Suprapubic skin (tissue), 4 donors: Measurements from ENCODE around the gene GPR35. TPM values are rescaled to one million over a fixed set of nuclear protein-coding genes. Genes with fewer than 3 reads are reported as not detected.

Experiments
- DNase-seq, 2 donors: peaks; one replicate each; pipeline ENCODE4 v3.0.0-alpha.2; 2019; ENCODE audit warnings: low spot score in 2 of 2
- H3K27ac ChIP-seq: fragments of 200-600 bp; sonication (generic); one replicate; pipeline ENCODE4 v1.5.1; 2019
- H3K27me3 ChIP-seq: fragments of 200-600 bp; sonication (generic); one replicate; pipeline ENCODE4 v1.5.1; 2019
- H3K36me3 ChIP-seq: fragments of 200-600 bp; sonication (generic); one replicate; pipeline ENCODE4 v1.5.1; 2019
- H3K4me1 ChIP-seq: fragments of 200-600 bp; sonication (generic); one replicate; pipeline ENCODE4 v1.5.1; 2019
- H3K4me3 ChIP-seq: fragments of 200-600 bp; sonication (generic); one replicate; pipeline ENCODE4 v1.5.1; 2019; ENCODE audit warnings: mild to moderate bottlenecking
- H3K9me3 ChIP-seq: fragments of 200-600 bp; sonication (generic); one replicate; pipeline ENCODE4 v1.5.1; 2019
- CTCF ChIP-seq, 2 donors: fragments of 200-600 bp in 1 of 2; fragments of 450-650 bp in 1 of 2; sonication (generic) in 1 of 2; IDR thresholded peaks; one replicate each; pipeline ENCODE4 v1.5.1; 2016 to 2019; ENCODE audit warnings: antibody characterized with exemption in 2 of 2, mild to moderate bottlenecking in 1 of 2, moderate library complexity in 1 of 2
- EP300 ChIP-seq: sonication (generic); formaldehyde crosslinking; IDR thresholded peaks from one replicate; pipeline ENCODE4 v1.6.1; 2017; ENCODE audit warnings: antibody characterized with exemption
- POLR2A ChIP-seq, 2 donors: fragments of 450-650 bp; IDR thresholded peaks; one replicate each; pipeline ENCODE4 v1.6.1; 2017; ENCODE audit warnings: antibody characterized with exemption in 2 of 2, mild to moderate bottlenecking in 2 of 2, moderate library complexity in 2 of 2
- POLR2AphosphoS5 ChIP-seq, 3 donors: sonication (generic); formaldehyde crosslinking; IDR thresholded peaks; one replicate each; pipeline ENCODE4 v1.6.1; 2017; ENCODE audit warnings: antibody characterized with exemption in 3 of 3
- WGBS: methylation state at CpG from one replicate; pipeline ENCODE4 v1.1.5; 2018; 5-methylcytosine and 5-hydroxymethylcytosine counted together
- total RNA-seq, 4 donors: library from RNA; depleted of rRNA; stranded (reverse); fragments of >200 nt; gene quantifications; one replicate each; pipeline ENCODE4 v1.1.0, GENCODE V29; 2016

Gene GPR35
- total RNA-seq, 4 donors from 2014 or later, result 1.4 to 7.5 (median 2.5) TPM

DNA sequence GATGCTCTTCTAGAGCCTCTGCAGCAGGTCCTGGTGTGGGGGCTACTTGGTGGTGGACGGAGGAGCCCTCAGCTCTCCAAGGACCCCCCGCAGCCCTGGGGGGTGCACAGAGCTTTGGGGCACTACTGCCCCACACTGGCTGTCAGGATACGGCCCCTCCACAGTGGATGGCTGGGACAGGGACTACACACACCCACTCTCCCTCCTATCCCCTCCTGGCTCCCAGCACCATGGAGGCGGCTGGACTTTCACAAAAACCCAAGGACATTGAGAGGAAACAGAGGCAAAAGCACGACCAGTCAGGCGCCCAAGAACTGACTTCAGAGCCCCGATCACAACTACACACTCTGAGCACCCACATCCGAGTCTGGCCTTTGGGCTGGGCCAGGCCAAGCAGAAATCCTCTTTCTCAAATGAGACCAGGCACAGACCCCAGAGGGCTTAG, 12.6 kb downstream of the GPR35 start:
- no peak for TF ChIP-seq EP300
- no peak for TF ChIP-seq POLR2AphosphoS5 (IDR thresholded peaks at IDR 0.05)
- TF ChIP-seq CTCF (IDR thresholded peaks at IDR 0.05), result no peak
- no peak for TF ChIP-seq POLR2A (IDR thresholded peaks at IDR 0.05)
- Histone ChIP-seq H3K4me3 (no peak overlapping the region), H3K9me3 (no peaks in the 10 kb centered on the region), H3K27ac (no peak overlapping the region), H3K27me3 (peaks cover 13% of the 10 kb centered on the region), H3K4me1 (no peaks in the 10 kb centered on the region), H3K36me3 (no peaks in the 10 kb centered on the region)
- peak in 1 of 2 donors; percentile 47 for DNase-seq
- 86% methylated on average over 7 of the region's 8 CpGs for WGBS

DNA sequence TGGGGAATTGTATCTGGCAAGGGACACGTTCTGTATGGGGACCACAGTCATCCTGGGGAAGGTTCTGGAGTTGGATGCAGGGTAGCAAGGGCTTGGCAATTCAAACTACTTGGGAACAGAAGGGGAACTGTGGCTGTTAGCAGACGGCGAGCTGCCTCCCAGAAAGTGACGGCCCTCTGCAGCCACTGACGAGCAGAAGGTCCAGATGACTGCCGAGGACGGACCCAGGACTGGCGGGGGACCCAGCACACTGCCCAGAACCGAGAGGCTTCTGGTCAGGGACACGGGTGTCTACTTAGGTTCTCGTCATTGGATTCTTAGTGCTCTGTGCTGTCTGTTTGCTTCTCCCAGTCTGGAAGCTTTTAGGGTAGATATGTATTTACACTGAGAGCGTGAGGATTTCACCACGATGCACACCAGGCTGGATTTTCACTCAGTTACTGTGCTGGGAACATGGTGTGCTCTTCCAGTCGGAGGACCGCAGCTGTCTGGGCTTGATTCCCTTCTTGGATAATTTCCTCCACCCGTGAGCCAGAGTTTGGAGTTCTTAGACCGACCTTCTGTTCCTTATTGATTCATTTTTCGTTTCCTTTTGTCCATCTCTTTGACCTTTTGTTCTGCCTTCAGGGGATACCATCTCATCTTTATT, 13.4 kb downstream of the GPR35 start:
- no peaks in the 10 kb centered on the region for H3K9me3 ChIP-seq
- H3K27ac ChIP-seq, result peak overlapping the region; percentile 5
- 62% methylated on average over 16 of the region's 18 CpGs for WGBS
- TF ChIP-seq CTCF (IDR thresholded peaks at IDR 0.05) (no peak), EP300 (no peak), POLR2AphosphoS5 (IDR thresholded peaks at IDR 0.05) (no peak), POLR2A (IDR thresholded peaks at IDR 0.05) (no peak)
- peaks cover 20% of the 10 kb centered on the region for H3K27me3 ChIP-seq
- H3K4me1 ChIP-seq, result no peaks in the 10 kb centered on the region
- H3K36me3 ChIP-seq, result no peaks in the 10 kb centered on the region
- no peak overlapping the region for H3K4me3 ChIP-seq
- DNase-seq, result peak in 1 of 2 donors; percentile 70

DNA sequence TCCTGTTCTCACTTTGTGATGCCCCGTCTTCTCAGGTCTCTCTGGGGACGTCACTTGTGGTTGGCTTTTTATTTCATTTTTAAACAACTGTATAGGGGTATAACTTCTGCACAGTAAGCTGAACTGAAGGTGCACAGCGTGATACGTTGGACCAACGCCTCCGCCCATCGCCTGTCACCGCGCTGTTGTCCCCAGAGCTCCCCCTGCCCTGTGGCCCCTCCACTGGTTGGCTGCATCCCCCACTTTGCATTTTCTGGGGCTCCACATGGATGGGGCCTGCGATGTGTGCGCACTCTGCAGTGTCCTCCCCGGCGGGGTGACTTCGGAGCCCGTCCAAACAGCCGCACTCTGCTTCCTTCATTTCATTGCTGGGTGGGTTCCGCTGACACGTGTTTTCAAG, 14.3 kb downstream of the GPR35 start:
- TF ChIP-seq EP300 (no peak), POLR2A (IDR thresholded peaks at IDR 0.05) (no peak), POLR2AphosphoS5 (IDR thresholded peaks at IDR 0.05) (no peak), CTCF (IDR thresholded peaks at IDR 0.05) (no peak)
- Histone ChIP-seq H3K36me3 (no peaks in the 10 kb centered on the region), H3K9me3 (no peaks in the 10 kb centered on the region), H3K27ac (no peak overlapping the region), H3K4me3 (no peak overlapping the region), H3K4me1 (no peaks in the 10 kb centered on the region), H3K27me3 (peaks cover 29% of the 10 kb centered on the region)
- DNase-seq, result peak in 1 of 2 donors; percentile 52
- WGBS, result 91% methylated on average over 18 of the region's 18 CpGs

DNA sequence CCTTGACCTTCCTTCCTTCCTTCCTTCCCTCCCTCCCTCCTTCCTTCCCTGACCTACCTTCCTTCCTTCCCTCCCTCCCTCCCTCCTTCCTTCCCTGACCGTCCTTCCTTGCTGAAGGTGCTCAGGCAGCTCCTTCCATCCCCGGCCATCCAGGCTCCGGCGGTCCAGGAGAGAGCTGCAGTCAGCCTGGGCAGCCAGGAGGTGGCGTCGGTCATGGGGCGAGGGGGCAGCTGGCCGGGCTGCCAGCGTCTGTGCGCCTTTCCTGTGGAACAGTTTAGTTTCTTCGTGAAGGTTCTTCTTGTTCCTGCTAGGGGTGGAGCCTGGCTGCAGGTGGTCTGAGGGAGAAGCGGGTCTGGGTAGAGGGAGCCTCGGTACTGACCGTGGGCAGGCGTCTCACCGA, 15.7 kb downstream of the GPR35 start:
- DNase-seq, result peak in 1 of 2 donors; percentile 69
- Histone ChIP-seq H3K27me3 (peaks cover 42% of the 10 kb centered on the region), H3K4me3 (no peak overlapping the region), H3K4me1 (no peaks in the 10 kb centered on the region), H3K36me3 (no peaks in the 10 kb centered on the region), H3K9me3 (no peaks in the 10 kb centered on the region), H3K27ac (no peak overlapping the region)
- WGBS, result 24% methylated on average over 14 of the region's 16 CpGs
- no peak for TF ChIP-seq EP300
- TF ChIP-seq POLR2A (IDR thresholded peaks at IDR 0.05), result no peak
- TF ChIP-seq POLR2AphosphoS5 (IDR thresholded peaks at IDR 0.05), result no peak
- TF ChIP-seq CTCF (IDR thresholded peaks at IDR 0.05), result peak in 1 of 2 donors; percentile 34

DNA sequence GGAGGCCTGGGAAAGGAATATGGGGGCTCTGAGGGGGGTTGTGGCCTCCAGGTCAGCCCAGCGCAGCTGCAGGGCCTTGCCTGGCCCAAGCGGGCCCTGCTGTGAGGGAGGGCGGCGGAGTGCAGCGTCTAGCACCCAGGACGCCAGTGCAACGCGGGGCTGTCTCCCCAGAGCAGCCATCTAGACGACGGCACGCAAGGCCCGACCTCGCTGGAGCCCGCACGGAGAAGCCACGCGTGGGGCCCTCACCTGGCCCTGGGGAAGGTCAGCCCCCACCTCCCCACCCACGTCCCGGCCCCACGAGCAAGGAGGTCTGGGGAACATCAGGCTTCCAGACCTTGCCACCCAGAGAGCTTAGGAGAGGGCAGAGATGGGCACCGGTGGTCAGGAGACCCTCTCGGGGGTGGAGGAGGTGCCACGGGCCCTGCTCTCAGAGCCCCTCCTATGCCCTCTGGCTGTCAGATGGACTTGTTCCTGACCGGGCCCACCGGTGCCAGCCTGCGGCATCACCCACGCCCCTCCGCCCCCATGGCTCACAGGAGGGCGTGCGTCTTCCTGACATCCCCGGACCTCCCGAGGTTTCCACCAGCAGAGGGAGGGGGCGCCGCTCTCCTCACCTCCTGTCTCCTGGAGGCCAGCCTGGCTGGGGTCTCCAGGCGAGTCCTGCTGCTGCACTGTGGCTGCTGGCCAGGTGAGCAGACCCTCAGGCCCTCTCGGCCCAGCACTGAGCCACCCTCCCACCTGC, 17.0 kb downstream of the GPR35 start:
- H3K4me3 ChIP-seq, result no peak overlapping the region
- H3K27ac ChIP-seq, result no peak overlapping the region
- TF ChIP-seq EP300 (no peak), POLR2A (IDR thresholded peaks at IDR 0.05) (no peak), POLR2AphosphoS5 (IDR thresholded peaks at IDR 0.05) (no peak), CTCF (IDR thresholded peaks at IDR 0.05) (no peak)
- peak in 1 of 2 donors; percentile 63 for DNase-seq
- 70% methylated on average over 11 of the region's 36 CpGs for WGBS
- H3K36me3 ChIP-seq, result no peaks in the 10 kb centered on the region
- H3K9me3 ChIP-seq, result no peaks in the 10 kb centered on the region
- peaks cover 54% of the 10 kb centered on the region for H3K27me3 ChIP-seq
- H3K4me1 ChIP-seq, result no peaks in the 10 kb centered on the region
